Astrocyte (in vitro differentiated cells and primary cell): ENCODE results near the gene NEMP2. TPM values are rescaled to one million over a fixed set of nuclear protein-coding genes. Genes with fewer than 3 reads are reported as not detected.

Experiments used
- DNase-seq: peaks from one replicate; pipeline ENCODE4 v3.0.0-alpha.2; 2010; ENCODE audit warnings: low read depth
- FAIRE-seq: peaks from 2 replicates; lab custom pipeline; 2011; peaks lifted over from hg19 to GRCh38; lab: Jason Lieb, UNC
- H2AFZ ChIP-seq: 2 replicates; pipeline ENCODE4 v1.6.0; 2012; ENCODE audit warnings: low read depth, low read length, inconsistent platforms
- H3K27ac ChIP-seq: 2 replicates; pipeline ENCODE4 v1.5.1; 2011; ENCODE audit warnings: low read depth, low read length, inconsistent platforms
- H3K27me3 ChIP-seq: 2 replicates; pipeline ENCODE4 v1.6.0; 2011; ENCODE audit warnings: low read length, inconsistent platforms; ENCODE audit not compliant: insufficient read depth
- H3K36me3 ChIP-seq: 2 replicates; pipeline ENCODE4 v1.5.1; 2011; ENCODE audit warnings: low read length, inconsistent platforms; ENCODE audit not compliant: insufficient read depth
- H3K4me1 ChIP-seq: 2 replicates; pipeline ENCODE4 v1.5.1; 2011; ENCODE audit warnings: low read length, inconsistent platforms; ENCODE audit not compliant: insufficient read depth
- H3K4me2 ChIP-seq: 2 replicates; pipeline ENCODE4 v1.6.0; 2012; ENCODE audit warnings: low read length, inconsistent platforms
- H3K4me3 ChIP-seq: 2 replicates; pipeline ENCODE4 v1.5.1; 2011; ENCODE audit warnings: low read depth, mild to moderate bottlenecking, low read length, inconsistent platforms; ENCODE audit not compliant: insufficient read depth
- H3K79me2 ChIP-seq: 2 replicates; pipeline ENCODE4 v1.6.0; 2012; ENCODE audit warnings: mild to moderate bottlenecking, low read length, inconsistent platforms; ENCODE audit not compliant: insufficient read depth
- H3K9ac ChIP-seq: 2 replicates; pipeline ENCODE4 v1.6.0; 2012; ENCODE audit warnings: mild to moderate bottlenecking, low read length, inconsistent platforms
- H3K9me3 ChIP-seq: 2 replicates; pipeline ENCODE4 v1.5.1; 2012; ENCODE audit warnings: low read depth, mild to moderate bottlenecking, low read length, inconsistent platforms; ENCODE audit not compliant: insufficient read depth
- H4K20me1 ChIP-seq: 2 replicates; pipeline ENCODE4 v1.6.0; 2012; ENCODE audit warnings: low read length, inconsistent platforms; ENCODE audit not compliant: insufficient read depth
- H3K27ac Mint-ChIP-seq: one replicate; pipeline ENCODE4 v1.8.0; 2021; ENCODE audit warnings: mild to moderate bottlenecking, mixed read lengths; ENCODE audit not compliant: unreplicated experiment
- H3K27me3 Mint-ChIP-seq: one replicate; pipeline ENCODE4 v1.8.0; 2021; ENCODE audit warnings: low read depth, mixed read lengths; ENCODE audit not compliant: unreplicated experiment
- H3K36me3 Mint-ChIP-seq: one replicate; pipeline ENCODE4 v1.8.0; 2021; ENCODE audit warnings: low read depth, mixed read lengths; ENCODE audit not compliant: unreplicated experiment
- H3K4me1 Mint-ChIP-seq: one replicate; pipeline ENCODE4 v1.8.0; 2021; ENCODE audit warnings: low read depth, mixed read lengths; ENCODE audit not compliant: unreplicated experiment
- H3K4me3 Mint-ChIP-seq: one replicate; pipeline ENCODE4 v1.8.0; 2021; ENCODE audit warnings: mild to moderate bottlenecking, moderate library complexity, mixed read lengths; ENCODE audit not compliant: unreplicated experiment
- H3K9me3 Mint-ChIP-seq: one replicate; pipeline ENCODE4 v1.8.0; 2021; ENCODE audit warnings: mild to moderate bottlenecking, mixed read lengths; ENCODE audit not compliant: unreplicated experiment
- EZH2 ChIP-seq: IDR thresholded peaks from 2 replicates; pipeline ENCODE4 v1.6.1; 2012; ENCODE audit warnings: mild to moderate bottlenecking, low read length, inconsistent platforms; ENCODE audit not compliant: insufficient read depth
- total RNA-seq: library from RNA; stranded (reverse); gene quantifications from 2 replicates; pipeline ENCODE4 v1.2.1, GENCODE V29; 2021
- TF ChIP-seq, protein P1 (sequence below): IDR thresholded peaks from 2 replicates; pipeline ENCODE4 v1.5.1; 2011; ENCODE audit warnings: low read depth, mild to moderate bottlenecking, inconsistent platforms, low read length, moderate library complexity; ENCODE audit not compliant: insufficient read depth

The NEMP2 gene
- total RNA-seq, 1 donor from 2014 or later = 2.7 TPM

DNA sequence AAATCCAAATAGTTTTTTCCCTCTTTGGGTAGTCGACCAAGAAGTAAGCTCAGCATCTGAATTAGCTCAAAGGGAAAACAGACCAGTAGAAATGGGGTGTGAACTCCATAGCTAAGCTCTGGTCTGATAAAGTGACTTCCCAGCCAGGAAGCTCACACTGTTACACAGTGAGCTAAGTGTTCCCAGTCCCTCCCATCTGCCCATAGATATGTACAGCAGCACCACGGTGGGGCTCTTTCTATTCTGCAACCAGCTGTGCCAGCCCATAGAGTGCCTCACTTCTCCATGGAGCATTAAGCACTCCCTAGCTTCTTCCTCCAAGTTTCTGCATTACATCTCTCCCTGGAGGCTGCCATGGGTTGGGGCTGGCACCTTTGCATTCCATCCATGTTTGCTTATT lies 27.6 kb upstream of the NEMP2 start:
- Histone ChIP-seq H3K4me2 (no peak overlapping the region), H2AFZ (no peak overlapping the region), H3K4me1 (no peaks in the 10 kb centered on the region), H3K9me3 (no peaks in the 10 kb centered on the region), H3K4me3 (no peak overlapping the region), H3K9ac (no peak overlapping the region), H3K36me3 (no peaks in the 10 kb centered on the region), H4K20me1 (no peaks in the 10 kb centered on the region), H3K27ac (no peak overlapping the region), H3K79me2 (no peaks in the 10 kb centered on the region), H3K27me3 (no peaks in the 10 kb centered on the region)
- H3K27me3 Mint-ChIP-seq = peaks cover 7% of the 10 kb centered on the region
- H3K36me3 Mint-ChIP-seq = no peaks in the 10 kb centered on the region
- peaks cover 4% of the 10 kb centered on the region for H3K4me1 Mint-ChIP-seq
- no peak overlapping the region for H3K27ac Mint-ChIP-seq
- TF ChIP-seq EZH2 = no peak
- TF ChIP-seq, protein P1, sequence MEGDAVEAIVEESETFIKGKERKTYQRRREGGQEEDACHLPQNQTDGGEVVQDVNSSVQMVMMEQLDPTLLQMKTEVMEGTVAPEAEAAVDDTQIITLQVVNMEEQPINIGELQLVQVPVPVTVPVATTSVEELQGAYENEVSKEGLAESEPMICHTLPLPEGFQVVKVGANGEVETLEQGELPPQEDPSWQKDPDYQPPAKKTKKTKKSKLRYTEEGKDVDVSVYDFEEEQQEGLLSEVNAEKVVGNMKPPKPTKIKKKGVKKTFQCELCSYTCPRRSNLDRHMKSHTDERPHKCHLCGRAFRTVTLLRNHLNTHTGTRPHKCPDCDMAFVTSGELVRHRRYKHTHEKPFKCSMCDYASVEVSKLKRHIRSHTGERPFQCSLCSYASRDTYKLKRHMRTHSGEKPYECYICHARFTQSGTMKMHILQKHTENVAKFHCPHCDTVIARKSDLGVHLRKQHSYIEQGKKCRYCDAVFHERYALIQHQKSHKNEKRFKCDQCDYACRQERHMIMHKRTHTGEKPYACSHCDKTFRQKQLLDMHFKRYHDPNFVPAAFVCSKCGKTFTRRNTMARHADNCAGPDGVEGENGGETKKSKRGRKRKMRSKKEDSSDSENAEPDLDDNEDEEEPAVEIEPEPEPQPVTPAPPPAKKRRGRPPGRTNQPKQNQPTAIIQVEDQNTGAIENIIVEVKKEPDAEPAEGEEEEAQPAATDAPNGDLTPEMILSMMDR = no peak
- peaks cover 12% of the 10 kb centered on the region for H3K9me3 Mint-ChIP-seq
- no peak overlapping the region for H3K4me3 Mint-ChIP-seq
- no peak for FAIRE-seq
- no peak for DNase-seq

DNA sequence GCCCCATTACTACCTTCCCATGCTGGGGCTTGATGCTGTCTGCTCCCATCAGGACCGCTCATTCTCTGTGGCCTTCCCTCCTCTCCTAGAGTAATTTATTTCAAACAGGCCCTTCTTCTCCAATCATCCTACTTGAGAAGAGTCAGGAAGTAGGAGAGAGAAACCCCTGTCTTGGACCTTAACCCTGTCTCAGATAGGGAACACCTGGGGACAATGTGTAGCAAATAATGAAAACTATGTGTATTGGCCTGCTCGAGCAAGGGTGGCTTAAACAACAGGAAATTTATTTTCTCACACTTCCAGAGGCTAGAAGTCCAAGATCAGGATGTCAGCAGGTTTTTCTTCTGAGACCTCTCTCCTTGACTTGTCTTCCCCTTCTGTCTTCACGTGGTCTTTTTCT lies 26.6 kb upstream of the NEMP2 start:
- H3K4me2 ChIP-seq = no peak overlapping the region
- FAIRE-seq = no peak
- no peaks in the 10 kb centered on the region for H4K20me1 ChIP-seq
- H3K27ac ChIP-seq = no peak overlapping the region
- H3K4me3 Mint-ChIP-seq = no peak overlapping the region
- no peak overlapping the region for H3K27ac Mint-ChIP-seq
- no peaks in the 10 kb centered on the region for H3K36me3 ChIP-seq
- H3K9me3 Mint-ChIP-seq = peaks cover 3% of the 10 kb centered on the region
- no peak overlapping the region for H3K4me3 ChIP-seq
- TF ChIP-seq EZH2 = no peak
- TF ChIP-seq, protein P1 = no peak
- H3K9ac ChIP-seq = no peak overlapping the region
- peaks cover 7% of the 10 kb centered on the region for H3K27me3 Mint-ChIP-seq
- peaks cover 4% of the 10 kb centered on the region for H3K4me1 Mint-ChIP-seq
- H3K9me3 ChIP-seq = no peaks in the 10 kb centered on the region
- no peak for DNase-seq
- no peaks in the 10 kb centered on the region for H3K4me1 ChIP-seq
- H3K36me3 Mint-ChIP-seq = no peaks in the 10 kb centered on the region
- H3K79me2 ChIP-seq = no peaks in the 10 kb centered on the region
- no peak overlapping the region for H2AFZ ChIP-seq
- no peaks in the 10 kb centered on the region for H3K27me3 ChIP-seq

GRCh38 chr2:190554357-190555006 lies 20.0 kb upstream of the NEMP2 start:
- Mint-ChIP-seq H3K27ac (no peak overlapping the region), H3K4me1 (no peaks in the 10 kb centered on the region), H3K27me3 (peaks cover 5% of the 10 kb centered on the region), H3K9me3 (peaks cover 6% of the 10 kb centered on the region), H3K36me3 (no peaks in the 10 kb centered on the region), H3K4me3 (no peak overlapping the region)
- H3K27me3 ChIP-seq = no peaks in the 10 kb centered on the region
- no peak overlapping the region for H3K4me2 ChIP-seq
- H2AFZ ChIP-seq = no peak overlapping the region
- H3K4me1 ChIP-seq = no peaks in the 10 kb centered on the region
- H3K36me3 ChIP-seq = no peaks in the 10 kb centered on the region
- no peaks in the 10 kb centered on the region for H4K20me1 ChIP-seq
- H3K79me2 ChIP-seq = no peaks in the 10 kb centered on the region
- TF ChIP-seq, protein P1 = no peak
- no peak for TF ChIP-seq EZH2
- no peak overlapping the region for H3K27ac ChIP-seq
- DNase-seq (no peak), FAIRE-seq (no peak)
- no peaks in the 10 kb centered on the region for H3K9me3 ChIP-seq
- no peak overlapping the region for H3K9ac ChIP-seq
- no peak overlapping the region for H3K4me3 ChIP-seq
